HG03196 (cell line): ENCODE measurements around the gene CAMK1G.

Source experiments
- ATAC-seq: cut with Tn5 transposase; IDR thresholded peaks from one replicate; pipeline ENCODE4 v1.9.1; 2021; ENCODE audit not compliant: unreplicated experiment

The CAMK1G gene

GRCh38 chr1:209583408-209583807 is at the start of gene CAMK1G:
Gene CAMK1G, plus strand, starts transcription at chr1:209583714. Its CDS starts 11,270 bp downstream, at chr1:209594984.
- no peak for ATAC-seq

GRCh38 chr1:209534496-209535250 is 48.8 kb upstream of the CAMK1G start:
- ATAC-seq = no peak

GRCh38 chr1:209536843-209537242 is 46.7 kb upstream of the CAMK1G start:
- ATAC-seq = no peak

GRCh38 chr1:209537336-209538114 is 46.0 kb upstream of the CAMK1G start:
- no peak for ATAC-seq

- no peak for ATAC-seq
Measured at GRCh38 chr1:209539576-209539975, 43.9 kb upstream of the CAMK1G start.

- no peak for ATAC-seq
Measured at GRCh38 chr1:209542585-209542984, 40.9 kb upstream of the CAMK1G start.

GRCh38 chr1:209544098-209544497 is 39.4 kb upstream of the CAMK1G start:
- no peak for ATAC-seq

- ATAC-seq = no peak
Measured at GRCh38 chr1:209545423-209545822, 38.1 kb upstream of the CAMK1G start.

- no peak for ATAC-seq
Measured at GRCh38 chr1:209546390-209547085, 37.0 kb upstream of the CAMK1G start.

- ATAC-seq = no peak
Measured at GRCh38 chr1:209547626-209548025, 35.9 kb upstream of the CAMK1G start.

GRCh38 chr1:209549443-209550205 is 33.9 kb upstream of the CAMK1G start:
- ATAC-seq = no peak

- no peak for ATAC-seq
Measured at GRCh38 chr1:209550519-209550918, 33.0 kb upstream of the CAMK1G start.

- no peak for ATAC-seq
Measured at GRCh38 chr1:209552406-209553264, 30.9 kb upstream of the CAMK1G start.

GRCh38 chr1:209554761-209555611 is 28.5 kb upstream of the CAMK1G start:
- no peak for ATAC-seq

GRCh38 chr1:209556162-209556690 is 27.3 kb upstream of the CAMK1G start:
- no peak for ATAC-seq

GRCh38 chr1:209557221-209557620 is 26.3 kb upstream of the CAMK1G start:
- ATAC-seq = no peak

- no peak for ATAC-seq
Measured at GRCh38 chr1:209560529-209560928, 23.0 kb upstream of the CAMK1G start.

- ATAC-seq = no peak
Measured at GRCh38 chr1:209560952-209561351, 22.6 kb upstream of the CAMK1G start.

GRCh38 chr1:209561532-209561931 is 22.0 kb upstream of the CAMK1G start:
- ATAC-seq = no peak
